Measurements from ENCODE around the gene RPL36.
"Not testable (repeated sequence)": the region's sequence is repeated elsewhere in the genome, so short reads cannot be mapped to it uniquely, and the experiment has no call there.

The RPL36 gene

DNA sequence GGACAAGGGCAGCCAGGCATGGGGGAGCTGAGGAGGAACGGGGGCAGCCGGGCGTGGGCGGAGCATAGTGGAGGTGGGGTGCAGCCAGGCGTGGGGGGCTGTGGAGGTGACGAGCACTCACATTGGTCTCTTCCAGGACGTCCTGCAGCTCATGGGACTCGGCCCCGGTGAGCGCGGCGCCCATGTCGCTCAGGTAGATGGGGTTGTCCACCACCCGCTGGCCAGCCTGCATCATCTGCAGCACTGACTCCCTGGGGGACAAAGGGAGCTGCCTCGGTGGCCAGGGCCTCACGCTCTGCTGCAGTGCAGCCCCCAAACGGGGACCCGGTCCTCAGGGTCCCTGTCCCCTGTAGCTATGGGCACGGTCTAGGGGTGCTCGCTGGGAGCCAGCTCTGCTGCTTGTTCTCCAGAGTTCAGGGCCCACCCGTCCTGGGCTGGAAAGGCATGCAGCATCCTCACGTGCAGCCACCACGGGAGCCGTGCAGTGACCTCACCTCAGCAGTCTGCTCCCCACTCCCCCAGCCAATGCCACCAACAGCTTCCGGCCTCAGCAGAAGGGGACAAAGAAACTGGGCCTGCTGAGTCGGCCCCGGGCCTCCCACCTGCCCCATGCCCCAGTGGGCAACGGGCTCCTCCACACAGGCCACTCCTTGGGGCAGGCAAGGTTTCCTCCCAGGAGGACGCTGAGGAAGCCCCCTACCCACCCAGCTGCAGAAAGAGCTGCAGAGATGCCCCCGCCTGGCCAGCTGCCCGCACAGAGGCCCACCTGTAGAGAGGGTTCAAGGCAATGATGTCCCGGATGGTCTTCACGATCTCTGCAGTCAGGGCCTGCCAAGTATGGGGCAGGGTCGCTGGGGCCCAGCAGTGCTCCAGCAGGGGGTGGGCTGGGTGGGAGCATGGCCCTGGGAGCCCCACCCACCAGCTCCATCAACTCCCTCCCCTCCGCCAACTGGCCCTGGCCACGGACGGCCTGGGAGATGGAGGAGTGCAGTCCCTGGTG is 17.8 kb downstream of the RPL36 start:
- no peak for DNase-seq

DNA sequence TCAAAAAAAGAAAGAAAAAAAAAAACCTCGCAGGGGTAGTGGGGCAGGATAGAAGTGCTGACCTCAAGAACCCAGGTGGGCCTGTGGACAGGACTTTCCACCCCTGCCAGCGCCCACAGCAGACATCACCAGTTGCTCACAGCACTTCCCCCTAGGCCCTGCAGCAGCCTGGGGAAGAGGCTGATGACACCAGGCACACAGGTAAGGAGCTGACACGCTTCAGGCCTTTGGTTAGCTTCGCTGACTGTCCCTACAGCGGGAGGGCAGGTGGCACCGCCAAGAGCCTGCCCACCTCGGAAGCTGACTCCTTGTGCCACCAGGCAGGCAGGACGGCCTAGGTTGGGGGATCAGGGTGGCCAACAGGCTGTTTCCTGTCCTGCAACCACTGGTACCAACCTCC is 20.9 kb downstream of the RPL36 start:
- DNase-seq: no peak

DNA sequence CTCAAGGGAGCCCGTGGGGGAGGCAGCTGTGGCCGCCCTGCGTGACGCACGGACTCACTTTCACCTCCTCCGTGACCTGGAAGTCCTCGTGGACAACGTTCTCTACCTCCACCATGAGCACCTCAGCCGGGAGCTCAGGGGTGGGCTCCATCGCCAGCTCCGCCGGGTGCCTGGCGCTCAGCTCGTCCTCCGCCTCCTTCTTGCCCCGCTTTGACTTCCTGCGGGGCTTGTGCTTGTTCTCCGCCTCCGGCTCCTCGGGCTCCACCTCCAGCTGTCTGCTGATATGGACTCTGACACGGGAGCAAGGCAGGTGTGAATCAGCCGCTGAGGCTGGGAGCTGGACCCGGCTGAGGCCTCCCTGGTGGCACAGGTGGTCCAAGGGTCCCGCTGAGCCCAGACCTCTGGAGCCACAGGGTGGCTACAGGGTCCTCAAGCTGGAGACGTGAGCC is 21.6 kb downstream of the RPL36 start:
- no peak for DNase-seq

DNA sequence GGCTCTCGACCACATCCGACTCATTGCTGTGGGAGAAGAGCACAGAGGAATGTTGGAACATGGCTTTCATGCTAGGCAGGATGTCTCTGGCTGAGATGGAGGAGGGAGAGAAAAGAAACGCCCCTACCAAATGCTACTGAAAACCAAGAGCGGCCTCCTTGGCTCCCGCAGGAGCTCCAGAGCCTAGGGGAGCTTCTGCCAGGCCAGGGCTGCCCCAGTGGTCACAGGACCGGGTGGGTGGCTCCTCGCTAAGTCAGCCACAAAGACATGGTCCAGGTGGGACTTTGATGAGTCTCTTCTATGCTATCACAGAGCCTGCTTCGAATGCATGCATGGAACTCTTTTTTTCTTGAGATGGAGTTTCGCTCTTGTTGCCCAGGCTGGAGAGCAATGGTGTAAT is 23.1 kb downstream of the RPL36 start:
- DNase-seq: no peak

DNA sequence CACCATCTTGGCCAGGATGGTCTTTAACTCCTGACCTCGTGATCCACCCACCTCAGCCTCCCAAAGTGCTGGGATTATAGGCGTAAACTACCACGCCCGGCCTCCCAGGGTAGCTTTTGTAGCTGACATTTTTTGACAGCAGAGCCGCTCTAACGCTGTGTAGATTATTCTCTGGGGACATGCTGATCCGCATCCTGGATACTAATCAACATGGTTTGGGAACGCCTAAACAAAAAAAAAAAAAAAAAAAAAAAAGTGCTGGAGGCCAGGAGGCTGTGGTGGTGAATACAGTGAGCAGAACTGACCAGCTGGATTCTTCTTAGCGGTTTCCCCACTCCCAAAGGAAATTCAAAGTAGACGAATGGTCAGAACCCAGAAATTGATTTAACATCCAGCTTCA is 24.7 kb downstream of the RPL36 start:
- DNase-seq: no peak

DNA sequence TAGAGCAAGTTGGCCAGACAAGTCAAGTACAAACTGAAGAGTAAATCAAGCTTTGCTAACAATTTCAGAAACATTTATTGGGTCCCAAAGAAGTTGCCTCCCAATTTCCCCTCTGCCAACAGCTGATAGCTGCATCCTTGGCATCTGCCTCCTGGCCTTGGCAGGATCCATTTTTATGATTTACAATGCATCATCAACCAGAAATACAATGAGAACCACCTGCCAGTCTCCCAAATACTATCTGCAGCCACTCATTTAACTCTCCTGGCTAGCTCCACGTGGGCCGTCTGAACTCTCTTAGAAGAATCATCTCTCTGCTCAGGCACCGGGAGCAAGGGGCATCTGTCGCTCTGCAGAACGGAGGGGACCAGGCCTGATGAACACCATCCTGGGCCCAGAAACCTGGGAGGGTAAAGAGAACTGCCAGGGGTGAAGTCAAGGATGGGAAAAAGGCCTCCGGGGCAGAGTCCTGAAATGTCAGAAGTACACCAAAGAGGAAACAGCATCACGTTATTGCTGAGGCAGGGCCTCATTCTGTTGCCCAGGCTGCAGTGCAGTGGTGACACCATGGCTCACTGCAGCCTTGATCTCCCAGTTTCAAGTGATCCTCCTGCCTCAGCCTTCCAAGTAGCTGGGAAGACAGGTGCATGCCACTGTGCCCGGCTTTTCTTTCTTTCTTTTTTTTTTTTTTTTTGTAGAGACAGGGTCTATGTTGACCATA is 27.3 kb downstream of the RPL36 start:
- no peak for DNase-seq

DNA sequence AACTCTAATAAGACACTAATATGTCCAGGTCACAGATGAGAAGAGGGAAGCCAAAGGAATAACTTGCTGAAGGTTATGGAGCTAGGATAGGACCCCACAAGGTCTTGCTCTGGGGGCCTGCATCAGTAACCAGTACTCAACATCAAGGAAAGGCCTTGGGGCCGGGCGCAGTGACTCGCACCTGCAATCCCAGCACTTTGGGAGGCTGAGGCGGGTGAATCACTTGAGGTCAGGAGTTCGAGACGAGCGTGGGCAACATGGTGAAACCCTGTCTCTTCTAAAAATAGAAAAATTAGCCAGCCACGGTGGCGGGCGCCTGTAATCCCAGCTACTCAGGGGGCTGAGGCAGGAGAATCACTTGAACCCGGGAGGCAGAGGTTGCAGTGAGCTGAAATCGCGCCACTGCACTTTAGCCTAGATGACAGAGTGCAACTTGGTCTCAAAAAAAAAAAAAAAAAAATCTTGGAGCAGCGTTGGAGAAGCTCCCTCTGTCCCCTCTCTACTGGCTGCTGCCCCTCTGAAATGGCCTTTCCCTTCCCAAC is 28.0 kb downstream of the RPL36 start:
- no peak for DNase-seq

DNA sequence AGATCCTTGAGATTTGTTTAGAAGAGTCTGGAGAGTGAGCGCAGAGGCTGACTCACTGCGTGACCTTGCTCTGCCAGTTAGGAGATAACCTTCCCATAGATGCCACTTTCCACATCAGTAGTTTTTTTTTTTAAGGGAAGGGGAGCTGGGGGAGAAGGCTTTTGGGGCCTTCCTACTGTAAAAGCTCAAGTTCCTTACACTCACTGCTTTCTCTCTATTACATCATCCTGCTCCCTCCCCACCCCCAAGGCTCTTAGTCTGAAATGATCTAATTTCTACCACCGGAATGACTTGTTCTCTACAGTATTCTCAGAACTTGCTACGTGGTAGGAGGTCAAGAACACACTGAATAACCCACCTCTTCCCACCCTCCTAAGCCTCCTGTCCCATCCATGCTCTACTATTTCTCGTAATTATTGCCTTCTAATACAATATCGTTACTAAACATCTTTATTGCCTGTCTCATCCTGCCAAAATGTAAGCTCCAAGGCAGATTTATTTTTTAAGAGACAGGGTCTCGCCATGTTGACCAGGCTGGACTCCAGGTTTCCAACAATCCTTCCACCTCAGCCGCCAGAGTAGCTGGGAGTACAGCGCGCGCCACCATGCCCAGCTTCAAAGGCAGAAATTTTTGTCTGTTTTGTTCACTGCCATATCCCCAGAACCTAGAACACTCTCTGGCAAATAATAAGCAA is 28.6 kb downstream of the RPL36 start:
- DNase-seq: no peak

DNA sequence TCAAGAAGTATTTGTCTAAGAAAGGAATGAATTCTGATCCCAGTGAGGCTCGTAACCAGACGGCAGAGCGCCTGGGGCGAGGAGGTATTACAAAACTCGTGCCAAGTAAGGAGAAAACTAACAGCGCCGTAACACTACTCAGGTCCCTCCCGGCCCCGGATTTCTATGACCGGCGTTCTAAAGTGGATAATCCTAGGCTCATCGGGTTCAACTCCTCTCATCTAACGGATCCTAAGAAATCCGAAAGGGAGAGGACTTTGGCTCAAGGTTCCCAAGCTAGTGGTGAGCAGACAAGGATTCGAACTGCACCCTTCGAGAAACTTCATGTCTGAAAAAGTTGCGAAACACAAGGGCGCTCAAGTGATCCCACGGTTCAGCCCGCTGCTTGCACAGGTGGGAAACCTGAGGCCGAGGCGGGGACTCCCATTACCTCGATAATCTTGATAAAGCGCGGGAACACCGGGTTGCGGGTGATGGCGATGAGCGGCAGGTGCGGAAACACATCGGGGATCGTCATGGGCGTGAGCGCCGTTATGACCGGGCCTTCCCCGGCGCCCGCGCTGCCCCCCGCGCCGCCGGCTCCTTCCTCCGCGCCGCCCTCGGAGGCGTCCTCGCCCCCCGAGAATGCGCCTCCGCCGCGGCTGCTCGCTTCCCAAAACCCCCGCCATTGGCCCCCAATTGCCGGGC is 29.3 kb downstream of the RPL36 start:
- DNase-seq: peak; percentile 39

DNA sequence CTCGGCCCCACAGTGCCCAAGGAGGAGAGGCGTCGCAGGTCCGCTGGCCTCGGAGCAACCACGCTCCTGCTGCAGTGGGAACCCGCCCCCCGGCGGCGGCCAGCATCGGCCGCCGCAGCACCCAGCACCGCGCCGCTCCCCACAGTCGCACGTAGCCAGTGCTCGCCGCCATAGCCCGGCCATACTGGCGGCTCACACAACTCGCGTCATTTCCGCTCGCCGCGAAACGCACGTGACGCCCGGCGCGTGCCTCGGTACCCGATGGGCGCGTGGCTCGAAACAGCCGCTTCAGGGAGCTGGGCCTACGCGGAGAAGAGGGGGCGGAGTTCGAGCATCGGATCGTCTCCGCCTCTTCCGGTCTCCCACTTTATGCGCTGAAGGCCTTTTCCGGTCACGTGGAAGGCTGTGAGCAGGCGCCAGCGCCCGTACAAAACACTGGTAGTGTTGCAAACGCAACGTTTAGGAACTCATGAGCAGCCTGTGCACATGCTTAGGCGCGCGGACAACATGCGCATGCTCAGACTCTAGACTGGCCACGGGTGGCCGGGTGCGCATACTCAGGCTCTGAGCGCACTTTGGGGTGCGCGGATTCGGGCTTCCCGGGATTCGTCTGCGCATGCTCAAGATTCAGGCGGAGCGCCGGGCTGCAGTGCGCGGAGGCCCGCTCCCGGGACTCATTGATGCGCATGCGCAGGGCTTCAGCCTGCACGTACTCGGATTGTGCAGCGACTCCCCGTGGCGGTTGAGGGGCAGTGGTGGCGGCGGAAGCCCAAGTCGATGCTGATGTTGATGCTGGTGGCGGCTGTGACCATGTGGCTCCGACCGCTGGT is 30.1 kb downstream of the RPL36 start, which contains the start of the genes CATSPERD and LONP1:
Gene CATSPERD (plus strand): TSS at position 677 of the 830 bp plus-strand sequence. CDS start 101 bp downstream, at position 778.
Gene LONP1 (minus strand): TSS at position 186 of the 830 bp plus-strand sequence. CDS start 14 bp downstream, at position 172.
- peak; percentile 100 for DNase-seq

DNA sequence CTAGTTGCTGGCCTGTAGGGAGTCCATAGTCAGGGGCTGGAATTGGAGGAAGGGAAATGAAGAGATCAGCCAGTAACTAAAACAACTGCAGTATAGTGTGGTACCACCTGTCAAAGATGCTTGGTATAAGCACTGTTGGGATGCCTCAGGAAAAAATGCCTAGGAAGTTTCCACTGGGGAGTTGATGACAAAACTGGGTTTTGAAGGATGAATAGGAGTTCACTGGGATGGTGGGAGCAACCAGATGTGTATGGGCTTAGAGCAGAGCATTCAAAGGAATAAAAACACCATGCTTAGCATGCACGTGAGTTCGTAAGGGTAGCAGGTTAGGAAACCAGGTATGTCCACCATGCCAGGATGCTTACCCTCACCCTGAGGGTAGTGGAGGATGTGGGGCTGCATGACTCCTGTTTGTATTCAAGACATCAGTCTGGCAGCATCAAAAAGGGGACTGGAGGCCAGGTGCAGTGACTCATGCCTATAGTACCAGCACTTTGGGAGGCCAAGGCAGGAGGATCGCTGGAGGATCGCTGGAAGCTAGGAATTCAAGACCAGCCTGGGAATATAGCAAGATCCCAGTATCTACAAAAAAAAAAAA is 37.5 kb downstream of the RPL36 start:
- no peak for DNase-seq

DNA sequence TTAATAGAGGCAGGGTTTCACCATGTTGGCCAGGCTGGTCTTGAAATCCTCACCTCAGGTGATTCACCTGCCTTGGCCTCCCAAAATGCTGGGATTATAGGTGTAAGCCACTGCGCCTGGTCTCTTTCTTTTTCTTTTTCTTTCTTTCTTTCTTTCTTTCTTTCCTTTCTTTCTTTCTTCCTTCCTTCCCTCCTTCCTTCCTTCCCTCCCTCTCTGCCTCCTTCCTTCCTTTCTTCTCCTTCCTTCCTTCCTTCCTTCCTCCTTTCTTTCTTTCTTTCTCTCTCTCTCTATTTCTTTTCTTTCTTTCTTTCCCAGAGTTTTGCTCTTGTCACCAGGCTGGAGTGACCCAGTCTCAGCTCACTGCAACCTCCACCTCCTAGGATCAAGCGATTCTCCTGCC is 43.1 kb downstream of the RPL36 start:
- not testable (repeated sequence) for DNase-seq

DNA sequence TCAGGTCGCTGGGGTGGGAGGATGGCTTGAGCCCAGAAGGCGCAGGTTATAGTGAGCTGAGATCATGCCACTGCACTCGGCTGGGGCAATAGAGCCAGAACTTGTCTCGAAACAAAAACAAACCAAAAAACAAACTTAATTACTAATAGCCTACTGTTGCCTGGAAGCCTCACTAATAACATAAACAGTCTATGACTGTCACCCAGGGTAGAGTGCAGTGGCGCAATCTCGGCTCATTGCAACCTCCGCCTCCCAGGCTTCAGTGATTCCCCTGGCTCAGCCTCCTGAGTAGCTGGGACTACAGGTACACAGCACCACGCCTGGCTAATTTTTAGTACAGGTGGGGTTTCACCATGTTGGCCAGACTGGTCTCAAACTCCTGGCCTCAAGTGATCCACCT is 48.3 kb downstream of the RPL36 start:
- no peak for DNase-seq
